Stimulated activated CD8-positive, alpha-beta memory T cell treated with anti-CD3 and anti-CD28 coated beads, Interleukin-7, amount 100 ng/mL, for 4 hours (primary cell): ENCODE results near the gene ASTN1.

Experiments used
- DNase-seq, 2 donors: peaks; one replicate each; pipeline ENCODE4 v3.0.0-alpha.2; 2020; ENCODE audit warnings: low read depth in 2 of 2

The ASTN1 gene

GRCh38 chr1:176838276-176838995, 326.1 kb downstream of the ASTN1 start:
- no peak for DNase-seq

GRCh38 chr1:176837708-176838107, 326.8 kb downstream of the ASTN1 start:
- no peak for DNase-seq

GRCh38 chr1:176831150-176831549, 333.4 kb downstream of the ASTN1 start:
- DNase-seq, result no peak

- DNase-seq, result no peak
Observed at GRCh38 chr1:176829261-176829660, 335.3 kb downstream of the ASTN1 start.

GRCh38 chr1:176826265-176826664, 338.2 kb downstream of the ASTN1 start:
- no peak for DNase-seq

DNA sequence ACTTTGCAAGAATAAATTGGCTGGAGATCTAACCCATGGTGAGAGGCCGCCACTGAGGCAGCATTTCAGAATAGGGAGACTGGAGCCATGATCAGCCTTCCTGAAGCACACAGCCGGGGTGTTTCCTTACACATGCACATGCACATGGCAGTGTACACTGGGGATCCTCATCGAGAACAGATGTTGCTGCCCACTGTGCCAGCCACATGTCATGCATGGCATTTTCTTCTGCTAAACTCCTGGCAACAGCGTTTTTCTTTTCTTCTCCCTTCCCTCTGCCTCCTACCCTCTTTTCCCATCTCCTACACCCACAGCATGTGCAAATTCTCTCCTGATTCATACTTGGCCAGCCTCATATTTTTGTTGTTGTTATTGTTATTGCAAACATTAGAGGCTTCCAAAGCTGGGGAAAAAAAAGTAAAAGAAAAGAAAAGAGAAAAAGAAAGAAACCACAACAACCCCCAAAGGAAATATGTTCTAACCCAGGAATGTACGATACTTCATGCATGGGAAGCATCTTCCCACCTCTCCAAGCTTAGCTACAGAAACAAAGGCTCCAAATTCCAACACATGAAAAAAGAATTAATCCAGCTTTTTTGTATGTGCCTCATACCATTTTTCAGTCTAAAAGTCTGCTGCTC, 344.0 kb downstream of the ASTN1 start:
- DNase-seq, result no peak

- no peak for DNase-seq
Observed at GRCh38 chr1:176816232-176816631, 348.3 kb downstream of the ASTN1 start.

GRCh38 chr1:176815621-176816020, 348.9 kb downstream of the ASTN1 start:
- DNase-seq, result no peak

DNA sequence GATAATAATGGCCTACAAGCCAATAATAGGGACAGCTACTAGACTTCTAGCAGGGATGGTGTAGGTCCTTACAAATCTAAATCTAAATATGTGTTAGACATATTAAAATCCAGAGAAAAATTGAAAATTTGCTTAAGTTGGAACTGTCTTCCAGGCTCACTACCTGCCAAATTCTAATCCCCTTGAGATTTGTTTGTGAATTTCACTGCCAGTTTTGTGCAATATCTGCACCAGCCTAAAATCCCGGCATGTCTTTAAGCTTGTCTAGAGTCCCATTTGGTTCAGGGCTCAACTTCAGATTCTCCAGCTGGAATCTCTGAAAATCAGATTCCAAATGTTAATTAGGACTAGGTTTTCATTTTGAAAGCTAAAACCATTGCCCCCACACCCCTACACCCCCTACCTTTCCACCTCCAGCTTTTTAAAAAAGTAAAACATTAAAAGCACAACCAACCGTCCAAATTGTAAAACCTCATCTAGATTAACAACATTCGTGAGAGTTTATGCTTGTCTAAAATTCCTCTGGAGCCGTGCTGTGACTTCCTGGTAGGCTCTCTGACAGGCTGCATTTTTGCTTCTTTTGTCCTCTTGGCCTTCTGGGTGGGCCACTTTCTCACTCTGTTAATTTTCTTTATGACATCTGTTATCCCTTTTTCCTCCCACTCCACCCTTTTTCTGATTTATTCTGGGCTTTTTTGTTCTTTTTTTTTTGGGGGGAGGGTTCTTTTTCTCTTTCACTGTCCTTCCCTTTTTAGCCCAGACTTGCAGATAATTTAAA, 352.8 kb downstream of the ASTN1 start:
- DNase-seq, result no peak

- no peak for DNase-seq
Observed at GRCh38 chr1:176809292-176809691, 355.2 kb downstream of the ASTN1 start.
